NT2/D1 (cell line): ENCODE data around the gene NFIA.

Experiments
- SUZ12 ChIP-seq: IDR thresholded peaks from 2 replicates; pipeline ENCODE4 v1.6.1; 2011; ENCODE audit not compliant: insufficient read length, insufficient read depth; ENCODE audit errors: extremely low read depth
- YY1 ChIP-seq: IDR thresholded peaks from 2 replicates; pipeline ENCODE4 v1.6.1; 2011; ENCODE audit not compliant: insufficient read length, insufficient read depth
- ZNF274 ChIP-seq: IDR thresholded peaks from 2 replicates; pipeline ENCODE4 v1.6.1; 2011; ENCODE audit warnings: mild to moderate bottlenecking, low read depth, low read length

DNA sequence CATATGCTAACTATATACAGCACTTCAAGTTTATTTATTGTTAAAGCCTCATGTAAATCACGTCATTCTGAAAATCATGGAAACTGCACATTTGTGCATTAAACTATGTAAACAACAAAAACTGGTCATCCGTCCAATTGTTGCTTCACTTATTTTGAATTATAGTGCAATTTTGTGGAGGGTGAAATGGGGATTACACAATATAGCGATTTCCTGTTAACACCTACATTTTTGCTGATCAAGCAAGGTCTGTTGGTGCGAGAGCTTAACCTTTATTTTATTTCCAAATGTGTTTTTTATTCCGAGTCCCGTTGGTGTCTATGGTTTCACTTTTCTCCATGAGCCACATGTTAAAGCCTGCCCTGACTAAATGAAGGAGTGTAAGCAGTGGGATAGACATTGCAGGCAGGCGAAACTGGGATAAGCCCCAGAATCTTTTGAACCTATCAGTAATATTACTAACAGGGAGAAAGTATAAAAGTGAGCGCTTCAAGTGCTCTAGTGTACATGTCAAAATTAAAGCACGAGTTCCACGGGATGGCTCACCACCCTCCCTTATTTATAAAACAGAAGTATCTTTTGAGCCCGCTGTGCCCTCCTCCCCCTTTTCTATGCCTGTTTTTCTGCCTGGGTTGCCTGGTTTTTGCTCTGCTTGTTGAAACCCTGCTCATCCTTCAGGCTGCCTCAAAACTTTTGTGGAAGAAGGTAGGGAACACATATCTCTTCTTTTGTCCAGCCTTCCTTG is 120.7 kb downstream of the NFIA start:
- TF ChIP-seq ZNF274 (no peak), YY1 (no peak), SUZ12 (no peak)
